ENCODE data around the gene LMTK2. TPM values are rescaled to one million over a fixed set of nuclear protein-coding genes. Genes with fewer than 3 reads are reported as not detected.

Gene LMTK2
- total RNA-seq, 2 experiments from 2014 or later: 30.3 to 31.7 TPM

DNA sequence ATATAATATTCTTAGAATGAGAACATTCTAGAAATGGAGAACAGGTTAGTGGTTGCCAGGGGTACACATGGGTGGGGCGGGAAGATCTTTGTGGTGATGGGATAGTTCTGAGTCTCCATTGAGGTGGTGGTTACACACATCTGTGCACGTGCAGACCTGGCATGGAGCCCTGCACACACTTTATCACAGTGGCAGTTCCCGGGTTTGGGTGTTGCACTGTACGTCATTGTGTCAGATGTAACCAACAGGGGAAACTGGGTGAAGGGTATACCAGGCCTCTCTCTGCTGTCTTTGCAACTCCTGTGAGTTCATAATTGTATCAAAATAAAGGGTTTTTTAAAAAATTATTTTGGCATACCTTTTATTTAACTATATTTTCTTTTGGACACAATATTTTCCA is 51.1 kb downstream of the LMTK2 start:
- H3K27ac Mint-ChIP-seq: no peak overlapping the region
- ChIA-PET CTCF (interaction anchor here (1.2 kb wide), 1 partner anchor 11 kb away, joined by 3 read pairs; no protein-coding TSS in a partner anchor), POLR2A (no interaction called here)
- intact Hi-C loops (cut with DNase I, micrococcal nuclease): no loop called here
- no peak overlapping the region for H3K4me3 ChIP-seq (ENCODE audit: low read length)
- DNase-seq (no peak), ATAC-seq (ENCODE audit: poor library complexity) (no peak)
- H3K36me3 Mint-ChIP-seq (ENCODE audit: low read depth): peaks cover 74% of the 10 kb centered on the region
- no peaks in the 10 kb centered on the region for H3K9me3 Mint-ChIP-seq
- H3K4me1 ChIP-seq (ENCODE audit: insufficient read depth, low read length): no peaks in the 10 kb centered on the region
- H3K36me3 ChIP-seq (ENCODE audit: insufficient read depth, low read length): peaks cover 45% of the 10 kb centered on the region
- H3K9me3 ChIP-seq (ENCODE audit: control insufficient read depth in 1 of 2, insufficient read depth in 1 of 2, low read length in 2 of 2): no peaks in the 10 kb centered on the region
- H3K27me3 Mint-ChIP-seq: no peaks in the 10 kb centered on the region
- H3K4me3 Mint-ChIP-seq: no peak overlapping the region
- TF ChIP-seq, protein P1, sequence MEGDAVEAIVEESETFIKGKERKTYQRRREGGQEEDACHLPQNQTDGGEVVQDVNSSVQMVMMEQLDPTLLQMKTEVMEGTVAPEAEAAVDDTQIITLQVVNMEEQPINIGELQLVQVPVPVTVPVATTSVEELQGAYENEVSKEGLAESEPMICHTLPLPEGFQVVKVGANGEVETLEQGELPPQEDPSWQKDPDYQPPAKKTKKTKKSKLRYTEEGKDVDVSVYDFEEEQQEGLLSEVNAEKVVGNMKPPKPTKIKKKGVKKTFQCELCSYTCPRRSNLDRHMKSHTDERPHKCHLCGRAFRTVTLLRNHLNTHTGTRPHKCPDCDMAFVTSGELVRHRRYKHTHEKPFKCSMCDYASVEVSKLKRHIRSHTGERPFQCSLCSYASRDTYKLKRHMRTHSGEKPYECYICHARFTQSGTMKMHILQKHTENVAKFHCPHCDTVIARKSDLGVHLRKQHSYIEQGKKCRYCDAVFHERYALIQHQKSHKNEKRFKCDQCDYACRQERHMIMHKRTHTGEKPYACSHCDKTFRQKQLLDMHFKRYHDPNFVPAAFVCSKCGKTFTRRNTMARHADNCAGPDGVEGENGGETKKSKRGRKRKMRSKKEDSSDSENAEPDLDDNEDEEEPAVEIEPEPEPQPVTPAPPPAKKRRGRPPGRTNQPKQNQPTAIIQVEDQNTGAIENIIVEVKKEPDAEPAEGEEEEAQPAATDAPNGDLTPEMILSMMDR (IDR thresholded peaks at IDR 0.05): no peak
- H3K27ac ChIP-seq (ENCODE audit: low read depth in 1 of 2, low read length in 2 of 2): no peak overlapping the region
- no peaks in the 10 kb centered on the region for H3K27me3 ChIP-seq (ENCODE audit: control insufficient read depth in 1 of 2, insufficient read depth in 2 of 2, low read length in 2 of 2)
- no peaks in the 10 kb centered on the region for H3K4me1 Mint-ChIP-seq (ENCODE audit: low read depth)

DNA sequence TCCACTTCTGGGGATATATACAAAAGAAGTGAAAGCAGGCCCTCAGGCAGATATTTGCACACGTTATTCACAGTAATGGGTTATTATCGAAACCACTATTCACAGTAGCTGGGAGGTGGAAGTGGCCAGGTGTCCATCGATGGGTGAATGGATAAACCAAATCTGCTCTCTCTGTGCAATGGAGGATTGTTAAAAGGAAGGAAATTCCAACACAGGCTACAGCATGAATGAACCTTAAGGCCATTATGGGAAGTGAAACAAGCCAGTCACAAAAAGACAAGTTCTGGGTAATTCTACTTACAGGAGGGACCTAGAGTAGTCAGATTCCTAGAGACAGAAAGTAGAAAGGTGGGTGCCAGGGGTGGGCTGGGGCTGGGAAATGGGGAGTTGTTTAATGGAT is 56.1 kb downstream of the LMTK2 start:
- ChIA-PET POLR2A (no interaction called here), CTCF (interaction anchor here (2.1 kb wide), 1 partner anchor 141 kb away, joined by 8 read pairs; no protein-coding TSS in a partner anchor)
- Histone ChIP-seq H3K36me3 (ENCODE audit: insufficient read depth, low read length) (peaks cover 8% of the 10 kb centered on the region), H3K27ac (ENCODE audit: low read depth in 1 of 2, low read length in 2 of 2) (no peak overlapping the region), H3K4me1 (ENCODE audit: insufficient read depth, low read length) (no peaks in the 10 kb centered on the region), H3K9me3 (ENCODE audit: control insufficient read depth in 1 of 2, insufficient read depth in 1 of 2, low read length in 2 of 2) (no peaks in the 10 kb centered on the region), H3K27me3 (ENCODE audit: control insufficient read depth in 1 of 2, insufficient read depth in 2 of 2, low read length in 2 of 2) (no peaks in the 10 kb centered on the region), H3K4me3 (ENCODE audit: low read length) (no peak overlapping the region)
- Mint-ChIP-seq H3K36me3 (ENCODE audit: low read depth) (peaks cover 34% of the 10 kb centered on the region), H3K4me1 (ENCODE audit: low read depth) (peaks cover 16% of the 10 kb centered on the region), H3K27ac (no peak overlapping the region), H3K4me3 (no peak overlapping the region), H3K9me3 (no peaks in the 10 kb centered on the region), H3K27me3 (no peaks in the 10 kb centered on the region)
- ATAC-seq (ENCODE audit: poor library complexity): no peak
- intact Hi-C loops (cut with DNase I, micrococcal nuclease): no loop called here
- DNase-seq: peak in 1 of 14 experiments; percentile 13
- TF ChIP-seq, protein P1 (IDR thresholded peaks at IDR 0.05): no peak

DNA sequence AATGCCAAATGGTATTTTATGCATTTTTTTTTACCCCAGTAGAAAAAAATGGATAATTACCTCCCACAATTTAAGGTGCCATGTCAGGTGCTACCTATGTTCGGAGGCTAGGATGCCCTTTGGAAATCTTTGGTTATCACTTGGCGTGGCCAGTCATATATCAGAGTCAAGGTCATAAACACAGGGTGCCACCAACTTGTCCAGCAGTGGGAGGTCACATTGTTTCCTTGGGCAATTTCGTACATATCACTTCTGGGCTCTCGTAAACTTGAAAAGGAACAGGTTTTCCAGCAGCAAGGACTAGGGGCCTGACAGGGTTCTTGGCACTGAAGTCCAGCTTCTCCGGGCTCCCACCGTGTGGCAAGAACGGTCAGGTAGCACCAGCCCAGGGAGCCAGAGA is 56.6 kb downstream of the LMTK2 start:
- H3K9me3 Mint-ChIP-seq: no peaks in the 10 kb centered on the region
- H3K27ac Mint-ChIP-seq: no peak overlapping the region
- Histone ChIP-seq H3K36me3 (ENCODE audit: insufficient read depth, low read length) (peaks cover 6% of the 10 kb centered on the region), H3K27ac (ENCODE audit: low read depth in 1 of 2, low read length in 2 of 2) (no peak overlapping the region), H3K4me1 (ENCODE audit: insufficient read depth, low read length) (no peaks in the 10 kb centered on the region), H3K9me3 (ENCODE audit: control insufficient read depth in 1 of 2, insufficient read depth in 1 of 2, low read length in 2 of 2) (no peaks in the 10 kb centered on the region), H3K4me3 (ENCODE audit: low read length) (no peak overlapping the region), H3K27me3 (ENCODE audit: control insufficient read depth in 1 of 2, insufficient read depth in 2 of 2, low read length in 2 of 2) (no peaks in the 10 kb centered on the region)
- DNase-seq: no peak
- intact Hi-C loops (cut with DNase I, micrococcal nuclease): no loop called here
- H3K4me1 Mint-ChIP-seq (ENCODE audit: low read depth): peaks cover 20% of the 10 kb centered on the region
- no peaks in the 10 kb centered on the region for H3K27me3 Mint-ChIP-seq
- POLR2A ChIA-PET: no interaction called here
- H3K4me3 Mint-ChIP-seq: no peak overlapping the region
- TF ChIP-seq, protein P1 (IDR thresholded peaks at IDR 0.05): no peak
- H3K36me3 Mint-ChIP-seq (ENCODE audit: low read depth): peaks cover 32% of the 10 kb centered on the region
- CTCF ChIA-PET: interaction anchor here (2.1 kb wide), 1 partner anchor 141 kb away, joined by 8 read pairs; no protein-coding TSS in a partner anchor
- ATAC-seq (ENCODE audit: poor library complexity): no peak

Data from CD4-positive, alpha-beta T cell (primary cell).